Bronchial epithelial cell (primary cell): ENCODE data around the gene REPS1. TPM values are rescaled to one million over a fixed set of nuclear protein-coding genes. Genes with fewer than 3 reads are reported as not detected.

ENCODE experiments used
- DNase-seq: peaks from one replicate; pipeline ENCODE4 v3.0.0-alpha.2; 2010; ENCODE audit warnings: low read depth
- FAIRE-seq: peaks from 2 replicates; lab custom pipeline; 2011; peaks lifted over from hg19 to GRCh38; lab: Jason Lieb, UNC
- H3K27me3 ChIP-seq: 2 replicates; pipeline ENCODE4 v1.5.1; 2011; ENCODE audit warnings: low read length; ENCODE audit not compliant: control insufficient read depth, insufficient read depth
- H3K36me3 ChIP-seq: 2 replicates; pipeline ENCODE4 v1.5.1; 2011; ENCODE audit warnings: low read length; ENCODE audit not compliant: control insufficient read depth, insufficient read depth
- H3K4me3 ChIP-seq: 2 replicates; pipeline ENCODE4 v1.5.1; 2011; ENCODE audit warnings: mild to moderate bottlenecking, low read depth, low read length, control low read depth
- CTCF ChIP-seq: IDR thresholded peaks from 2 replicates; pipeline ENCODE4 v1.5.1; 2011; ENCODE audit warnings: mild to moderate bottlenecking, moderate library complexity, low read length, control low read depth, inconsistent platforms; ENCODE audit not compliant: insufficient read depth, severe bottlenecking
- total RNA-seq: library from RNA; depleted of rRNA; stranded (reverse); fragments of >200 nt; gene quantifications from 2 replicates; pipeline ENCODE4 v1.2.1, GENCODE V29; 2014

REPS1 gene
- total RNA-seq, 1 donor from 2014 or later, result 31.1 TPM

- FAIRE-seq (no peak), DNase-seq (no peak)
- TF ChIP-seq CTCF, result no peak
- no peaks in the 10 kb centered on the region for H3K36me3 ChIP-seq
- H3K27me3 ChIP-seq, result no peaks in the 10 kb centered on the region
- no peak overlapping the region for H3K4me3 ChIP-seq
Observed at GRCh38 chr6:138931660-138932059, 56.4 kb downstream of the REPS1 start.

GRCh38 chr6:138926579-138926978 is 61.5 kb downstream of the REPS1 start:
- Histone ChIP-seq H3K36me3 (peaks cover 1% of the 10 kb centered on the region), H3K27me3 (no peaks in the 10 kb centered on the region), H3K4me3 (no peak overlapping the region)
- FAIRE-seq, result no peak
- DNase-seq, result no peak
- TF ChIP-seq CTCF, result no peak

GRCh38 chr6:138925806-138926205 is 62.2 kb downstream of the REPS1 start:
- peaks cover 2% of the 10 kb centered on the region for H3K36me3 ChIP-seq
- TF ChIP-seq CTCF, result no peak

GRCh38 chr6:138923561-138923960 is 64.5 kb downstream of the REPS1 start:
- Histone ChIP-seq H3K4me3 (no peak overlapping the region), H3K36me3 (peaks cover 2% of the 10 kb centered on the region), H3K27me3 (no peaks in the 10 kb centered on the region)
- no peak for DNase-seq
- FAIRE-seq, result no peak
- no peak for TF ChIP-seq CTCF

More at GRCh38 chr6:138925806-138926205, 62.2 kb downstream of the REPS1 start:
- FAIRE-seq, result no peak
- DNase-seq, result no peak
- Histone ChIP-seq H3K4me3 (no peak overlapping the region), H3K27me3 (no peaks in the 10 kb centered on the region)

GRCh38 chr6:138920906-138921305 is 67.1 kb downstream of the REPS1 start:
- TF ChIP-seq CTCF, result no peak
- Histone ChIP-seq H3K36me3 (peaks cover 2% of the 10 kb centered on the region), H3K27me3 (no peaks in the 10 kb centered on the region), H3K4me3 (no peak overlapping the region)
- FAIRE-seq, result no peak
- DNase-seq, result no peak

GRCh38 chr6:138914701-138915100 is 73.4 kb downstream of the REPS1 start:
- no peak for TF ChIP-seq CTCF
- Histone ChIP-seq H3K27me3 (no peaks in the 10 kb centered on the region), H3K4me3 (no peak overlapping the region), H3K36me3 (peaks cover 7% of the 10 kb centered on the region)
- FAIRE-seq (peak; percentile 72), DNase-seq (peak; percentile 86)
